Measurements from ENCODE around the gene SLC24A3.

Gene SLC24A3

DNA sequence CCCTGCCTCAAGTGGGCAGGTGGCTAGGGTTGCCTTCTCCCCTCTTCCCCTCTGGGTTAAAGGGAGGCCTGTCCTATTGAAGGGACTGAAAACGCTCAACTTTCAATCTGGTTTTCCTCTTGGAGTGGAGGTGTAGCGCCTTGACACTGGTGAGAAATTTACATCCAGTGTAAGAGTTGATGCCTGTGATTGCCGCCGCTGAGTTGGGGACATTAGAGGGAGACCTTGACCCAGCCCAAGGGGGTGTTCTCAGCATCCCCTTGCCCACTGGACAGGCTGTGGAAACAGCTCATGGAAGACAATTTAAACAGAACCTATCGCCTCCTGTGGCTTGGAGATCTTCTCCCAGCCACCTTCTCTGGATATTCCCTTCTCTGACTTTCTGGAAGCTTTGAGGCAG is 61.6 kb downstream of the SLC24A3 start:
- H3K36me3 Mint-ChIP-seq (ENCODE audit: low read depth), result no peaks in the 10 kb centered on the region
- no peaks in the 10 kb centered on the region for H3K9me3 Mint-ChIP-seq
- no peaks in the 10 kb centered on the region for H3K27me3 Mint-ChIP-seq
- no peak overlapping the region for H3K27ac Mint-ChIP-seq
- no peak overlapping the region for H3K4me3 Mint-ChIP-seq
- no peaks in the 10 kb centered on the region for H3K4me1 Mint-ChIP-seq (ENCODE audit: low read depth)

GRCh38 chr20:19274412-19275015 is 62.1 kb downstream of the SLC24A3 start:
- Mint-ChIP-seq H3K36me3 (ENCODE audit: low read depth) (no peaks in the 10 kb centered on the region), H3K4me3 (no peak overlapping the region), H3K27me3 (no peaks in the 10 kb centered on the region), H3K27ac (no peak overlapping the region), H3K9me3 (no peaks in the 10 kb centered on the region), H3K4me1 (ENCODE audit: low read depth) (no peaks in the 10 kb centered on the region)

- H3K27ac Mint-ChIP-seq, result no peak overlapping the region
Measured at GRCh38 chr20:19275038-19275629, 62.7 kb downstream of the SLC24A3 start.

GRCh38 chr20:19275630-19276071 is 63.2 kb downstream of the SLC24A3 start:
- H3K27ac Mint-ChIP-seq, result no peak overlapping the region
- no peaks in the 10 kb centered on the region for H3K27me3 Mint-ChIP-seq
- no peaks in the 10 kb centered on the region for H3K4me1 Mint-ChIP-seq (ENCODE audit: low read depth)
- no peaks in the 10 kb centered on the region for H3K36me3 Mint-ChIP-seq (ENCODE audit: low read depth)
- H3K9me3 Mint-ChIP-seq, result no peaks in the 10 kb centered on the region
- no peak overlapping the region for H3K4me3 Mint-ChIP-seq

More at GRCh38 chr20:19275038-19275629, 62.7 kb downstream of the SLC24A3 start:
- Mint-ChIP-seq H3K27me3 (no peaks in the 10 kb centered on the region), H3K4me1 (ENCODE audit: low read depth) (no peaks in the 10 kb centered on the region), H3K36me3 (ENCODE audit: low read depth) (no peaks in the 10 kb centered on the region), H3K4me3 (no peak overlapping the region), H3K9me3 (no peaks in the 10 kb centered on the region)

GRCh38 chr20:19277381-19277780 is 64.9 kb downstream of the SLC24A3 start:
- Mint-ChIP-seq H3K4me1 (ENCODE audit: low read depth) (no peaks in the 10 kb centered on the region), H3K27me3 (no peaks in the 10 kb centered on the region), H3K4me3 (no peak overlapping the region), H3K27ac (no peak overlapping the region), H3K36me3 (ENCODE audit: low read depth) (no peaks in the 10 kb centered on the region), H3K9me3 (no peaks in the 10 kb centered on the region)

- Mint-ChIP-seq H3K9me3 (no peaks in the 10 kb centered on the region), H3K4me1 (ENCODE audit: low read depth) (no peaks in the 10 kb centered on the region), H3K27me3 (no peaks in the 10 kb centered on the region), H3K4me3 (no peak overlapping the region), H3K27ac (no peak overlapping the region), H3K36me3 (ENCODE audit: low read depth) (no peaks in the 10 kb centered on the region)
Measured at GRCh38 chr20:19283490-19284025, 71.1 kb downstream of the SLC24A3 start.

DNA sequence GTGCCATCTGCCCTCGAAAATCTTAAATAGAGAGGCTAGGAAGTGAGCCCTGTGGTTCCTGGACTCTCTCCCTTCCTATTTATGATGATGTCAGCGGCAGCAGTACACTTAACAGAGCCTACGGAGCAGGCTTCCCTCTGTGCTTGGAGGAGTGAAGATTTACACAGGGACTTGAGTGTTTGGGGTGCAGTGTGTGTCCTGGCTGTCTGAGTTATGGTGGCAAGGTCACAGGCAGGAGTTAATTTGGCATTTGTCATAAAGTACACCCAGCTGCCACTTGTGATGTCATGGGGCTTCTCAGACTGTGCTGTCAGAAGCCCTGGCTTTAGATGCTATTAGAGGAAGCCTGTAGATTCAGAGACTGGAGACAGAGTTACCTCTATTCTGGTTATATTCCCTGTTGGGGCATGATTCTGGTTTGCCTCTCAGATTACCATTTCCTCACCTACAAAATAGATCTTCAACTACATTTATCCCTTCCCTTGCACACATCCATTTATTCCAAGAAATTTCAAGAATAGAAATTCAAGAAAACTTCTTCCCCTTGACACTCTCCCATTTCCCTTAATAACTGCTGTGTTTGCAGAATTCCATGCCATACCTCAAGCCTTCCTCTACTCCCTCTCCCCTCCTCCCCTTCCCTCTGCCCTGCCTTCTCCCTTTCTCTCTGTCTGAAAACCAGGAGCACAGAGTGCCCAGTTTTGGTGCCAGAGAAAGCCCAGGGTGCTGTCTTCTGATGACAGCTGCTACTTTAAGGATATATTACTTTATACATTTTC is 72.1 kb downstream of the SLC24A3 start:
- Mint-ChIP-seq H3K36me3 (ENCODE audit: low read depth) (no peaks in the 10 kb centered on the region), H3K27me3 (no peaks in the 10 kb centered on the region), H3K4me3 (no peak overlapping the region), H3K9me3 (no peaks in the 10 kb centered on the region), H3K4me1 (ENCODE audit: low read depth) (no peaks in the 10 kb centered on the region), H3K27ac (no peak overlapping the region)

DNA sequence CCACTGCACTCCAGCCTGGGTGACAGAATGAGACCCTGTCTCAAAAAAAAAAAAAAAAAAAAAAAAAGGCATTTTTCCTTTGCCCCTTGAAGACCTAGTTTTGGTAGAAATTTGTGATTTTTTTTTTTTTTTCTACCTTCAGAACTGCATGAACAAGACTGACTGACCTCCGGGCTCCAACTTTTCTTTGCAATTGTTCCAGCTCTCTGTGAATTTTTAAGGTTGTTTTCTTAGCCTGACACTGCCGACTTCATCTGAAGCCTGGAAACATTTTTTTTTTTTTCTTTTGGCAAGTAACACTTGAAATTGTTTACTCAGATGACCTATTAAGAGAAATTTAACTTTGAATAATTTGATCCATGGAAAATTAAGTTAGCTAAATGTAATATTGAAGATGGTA is 73.0 kb downstream of the SLC24A3 start:
- Mint-ChIP-seq H3K9me3 (no peaks in the 10 kb centered on the region), H3K36me3 (ENCODE audit: low read depth) (no peaks in the 10 kb centered on the region), H3K4me1 (ENCODE audit: low read depth) (no peaks in the 10 kb centered on the region), H3K4me3 (no peak overlapping the region), H3K27ac (no peak overlapping the region), H3K27me3 (no peaks in the 10 kb centered on the region)

DNA sequence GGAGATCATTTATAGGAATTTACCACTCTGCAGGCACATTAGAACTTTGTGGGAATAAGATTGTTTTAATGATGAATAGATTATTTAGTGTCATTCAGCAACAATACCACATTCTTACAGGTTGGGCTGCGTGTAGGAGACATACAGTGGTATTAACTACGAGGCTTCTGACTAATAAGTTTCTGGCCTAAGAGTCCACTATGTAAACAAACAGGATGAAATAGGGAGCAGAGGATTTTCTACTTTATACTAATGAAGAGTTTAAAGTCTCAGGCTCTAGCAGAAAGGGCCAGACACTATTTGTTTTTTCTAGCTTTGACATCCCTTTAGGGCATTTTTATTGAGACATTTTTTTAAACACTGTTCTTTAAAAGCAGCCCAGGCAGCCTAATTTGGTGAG is 75.6 kb downstream of the SLC24A3 start:
- no peaks in the 10 kb centered on the region for H3K27me3 Mint-ChIP-seq
- no peaks in the 10 kb centered on the region for H3K4me1 Mint-ChIP-seq (ENCODE audit: low read depth)
- H3K9me3 Mint-ChIP-seq, result no peaks in the 10 kb centered on the region
- H3K36me3 Mint-ChIP-seq (ENCODE audit: low read depth), result no peaks in the 10 kb centered on the region
- no peak overlapping the region for H3K4me3 Mint-ChIP-seq
- no peak overlapping the region for H3K27ac Mint-ChIP-seq

DNA sequence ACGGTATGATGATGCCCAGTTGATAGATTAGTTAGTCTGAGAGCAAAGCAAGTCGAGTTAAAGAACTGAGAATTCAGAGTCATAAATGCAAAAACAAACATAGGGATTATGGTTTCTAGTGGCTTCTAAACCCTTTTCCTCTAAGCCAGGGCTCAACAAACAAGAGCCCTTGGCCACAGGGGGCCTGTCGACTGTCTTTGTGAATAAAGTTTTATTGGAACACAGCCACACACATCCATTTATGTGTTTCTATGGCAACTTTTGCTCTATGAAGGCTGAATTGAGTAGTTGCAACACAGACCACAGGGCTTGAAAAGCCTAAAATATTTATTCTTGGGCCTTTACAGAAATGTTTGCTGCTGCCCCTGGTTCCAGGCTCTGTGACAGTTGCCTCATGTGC is 76.2 kb downstream of the SLC24A3 start:
- no peak overlapping the region for H3K27ac Mint-ChIP-seq
- H3K4me1 Mint-ChIP-seq (ENCODE audit: low read depth), result no peaks in the 10 kb centered on the region
- H3K27me3 Mint-ChIP-seq, result no peaks in the 10 kb centered on the region
- no peak overlapping the region for H3K4me3 Mint-ChIP-seq
- H3K36me3 Mint-ChIP-seq (ENCODE audit: low read depth), result no peaks in the 10 kb centered on the region
- no peaks in the 10 kb centered on the region for H3K9me3 Mint-ChIP-seq

- no peaks in the 10 kb centered on the region for H3K27me3 Mint-ChIP-seq
- H3K9me3 Mint-ChIP-seq, result no peaks in the 10 kb centered on the region
- H3K27ac Mint-ChIP-seq, result no peak overlapping the region
- H3K36me3 Mint-ChIP-seq (ENCODE audit: low read depth), result no peaks in the 10 kb centered on the region
- H3K4me3 Mint-ChIP-seq, result no peak overlapping the region
- H3K4me1 Mint-ChIP-seq (ENCODE audit: low read depth), result no peaks in the 10 kb centered on the region
Measured at GRCh38 chr20:19289451-19289850, 77.0 kb downstream of the SLC24A3 start.

GRCh38 chr20:19291024-19291817 is 78.8 kb downstream of the SLC24A3 start:
- Mint-ChIP-seq H3K27me3 (peaks cover 6% of the 10 kb centered on the region), H3K36me3 (ENCODE audit: low read depth) (no peaks in the 10 kb centered on the region), H3K27ac (no peak overlapping the region), H3K9me3 (no peaks in the 10 kb centered on the region), H3K4me3 (no peak overlapping the region), H3K4me1 (ENCODE audit: low read depth) (no peaks in the 10 kb centered on the region)

DNA sequence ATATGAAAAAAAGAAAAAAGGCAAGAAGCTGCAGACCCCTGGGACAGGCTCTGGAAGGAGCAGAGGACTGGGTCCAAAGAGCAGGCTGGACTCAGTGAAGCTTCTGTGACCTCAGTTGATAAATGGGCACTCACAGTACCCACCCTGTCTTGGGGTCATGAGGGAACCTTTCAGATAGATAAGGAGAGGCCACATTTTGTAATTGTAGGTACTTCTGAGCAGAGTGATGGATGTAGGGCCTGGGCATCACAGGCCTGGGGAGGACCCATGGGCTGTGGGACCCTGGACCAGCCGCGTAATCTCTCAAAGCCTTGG is 79.3 kb downstream of the SLC24A3 start:
- Mint-ChIP-seq H3K36me3 (ENCODE audit: low read depth) (no peaks in the 10 kb centered on the region), H3K4me3 (no peak overlapping the region), H3K9me3 (no peaks in the 10 kb centered on the region), H3K27me3 (peaks cover 6% of the 10 kb centered on the region), H3K27ac (no peak overlapping the region), H3K4me1 (ENCODE audit: low read depth) (no peaks in the 10 kb centered on the region)

DNA sequence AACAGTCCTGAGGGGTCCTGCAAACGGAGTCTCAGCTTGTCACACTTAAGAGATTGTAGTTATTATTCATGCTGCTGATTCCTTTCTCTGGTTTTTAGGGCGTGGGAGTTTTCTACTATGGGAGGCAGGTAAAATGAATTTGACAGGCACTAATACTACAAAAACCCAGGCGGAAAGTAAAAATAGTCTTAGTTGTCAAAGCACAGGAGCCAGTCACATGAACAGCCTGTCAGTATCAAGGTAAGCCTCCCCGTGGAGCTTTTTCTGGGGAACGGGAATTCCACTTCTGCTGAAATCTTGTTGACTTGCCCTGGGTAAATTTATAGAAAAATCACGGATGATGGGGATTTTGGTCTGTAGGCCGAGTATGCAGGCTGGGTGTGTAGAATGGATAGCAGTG is 79.8 kb downstream of the SLC24A3 start:
- no peaks in the 10 kb centered on the region for H3K4me1 Mint-ChIP-seq (ENCODE audit: low read depth)
- no peak overlapping the region for H3K27ac Mint-ChIP-seq
- no peaks in the 10 kb centered on the region for H3K9me3 Mint-ChIP-seq
- H3K27me3 Mint-ChIP-seq, result peaks cover 6% of the 10 kb centered on the region
- no peak overlapping the region for H3K4me3 Mint-ChIP-seq
- no peaks in the 10 kb centered on the region for H3K36me3 Mint-ChIP-seq (ENCODE audit: low read depth)

DNA sequence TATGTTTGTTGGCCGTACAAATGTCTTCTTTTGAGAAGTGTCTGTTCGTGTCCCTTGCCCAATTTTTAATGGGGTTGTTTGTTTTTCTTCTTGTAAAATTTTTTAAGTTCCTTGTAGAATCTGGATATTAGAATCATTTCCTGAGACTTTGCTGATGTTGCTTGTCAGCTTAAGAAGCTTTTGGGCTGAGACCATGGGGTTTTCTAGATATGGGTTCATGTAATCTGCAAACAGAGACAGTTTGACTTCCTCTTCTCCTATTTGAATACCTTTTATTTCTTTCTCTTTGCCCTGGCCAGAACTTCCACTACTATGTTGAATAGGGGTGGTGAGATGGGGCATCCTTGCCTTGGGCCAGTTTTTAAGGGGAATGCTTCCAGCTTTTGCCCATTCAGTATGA is 82.6 kb downstream of the SLC24A3 start:
- H3K4me3 Mint-ChIP-seq, result no peak overlapping the region
- no peaks in the 10 kb centered on the region for H3K4me1 Mint-ChIP-seq (ENCODE audit: low read depth)
- H3K27ac Mint-ChIP-seq, result no peak overlapping the region
- no peaks in the 10 kb centered on the region for H3K36me3 Mint-ChIP-seq (ENCODE audit: low read depth)
- peaks cover 6% of the 10 kb centered on the region for H3K27me3 Mint-ChIP-seq
- no peaks in the 10 kb centered on the region for H3K9me3 Mint-ChIP-seq

Measured in stimulated activated naive CD8-positive, alpha-beta T cell treated with anti-CD3 and anti-CD28 coated beads, Interleukin-15, Interleukin-2, amounts not matched to agents 100 ng/mL and 50 ng/mL, for 24 hours (primary cell).